ENCODE results near the gene LDB2. TPM values are rescaled to one million over a fixed set of nuclear protein-coding genes. Genes with fewer than 3 reads are reported as not detected.

Gene LDB2
- total RNA-seq, 2 experiments from 2014 or later: not detected

DNA sequence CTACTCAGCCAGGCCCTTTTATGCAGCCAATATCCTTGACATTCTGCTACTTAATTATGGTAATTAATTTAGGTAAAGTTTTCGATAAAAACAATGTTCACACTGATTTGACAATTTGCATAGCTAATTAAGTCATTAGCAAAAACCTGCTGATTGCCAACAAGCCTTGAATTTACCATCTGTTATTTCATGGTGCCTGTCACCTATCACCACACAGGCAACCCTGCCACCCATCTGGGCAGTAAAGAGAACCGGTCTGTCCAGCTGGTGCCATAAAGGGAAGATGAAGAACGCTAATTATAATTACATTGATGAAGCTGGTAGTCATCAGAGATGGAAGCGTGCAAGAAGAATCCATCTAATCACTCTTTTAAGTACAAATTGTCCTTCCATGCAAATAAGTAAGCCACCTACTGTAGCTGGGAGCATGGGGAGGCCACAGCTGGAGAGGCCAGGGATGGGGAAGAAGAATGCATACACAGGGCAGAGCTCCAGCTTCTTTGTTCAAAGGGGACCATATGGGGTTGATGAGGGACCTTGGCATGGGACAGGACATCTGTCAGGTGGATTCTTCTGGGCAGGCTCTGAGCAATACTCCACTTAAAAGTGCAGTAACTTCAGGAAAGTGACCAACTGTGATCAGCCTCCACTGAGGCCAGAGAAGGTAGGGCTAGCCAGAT, 394.9 kb downstream of the LDB2 start:
- Histone ChIP-seq H3K36me3 (ENCODE audit: insufficient read depth, low read length) (no peaks in the 10 kb centered on the region), H3K27ac (ENCODE audit: low read depth, low read length, poor library complexity, severe bottlenecking) (no peak overlapping the region), H3K4me2 (ENCODE audit: low read length) (no peak overlapping the region), H3K4me1 (ENCODE audit: insufficient read depth, low read length, poor library complexity, severe bottlenecking) (no peaks in the 10 kb centered on the region), H3K9me2 (ENCODE audit: insufficient read depth, low read length) (no peaks in the 10 kb centered on the region), H3K79me2 (ENCODE audit: insufficient read depth, low read depth, low read length) (no peaks in the 10 kb centered on the region), H4K20me1 (ENCODE audit: insufficient read depth, low read length) (no peaks in the 10 kb centered on the region), H2AFZ (ENCODE audit: low read length) (no peak overlapping the region), H3K9me3 (ENCODE audit: low read length) (no peaks in the 10 kb centered on the region), H3K4me3 (ENCODE audit: low read depth, low read length, poor library complexity, severe bottlenecking) (no peak overlapping the region)
- no peak for DNase-seq (ENCODE audit: low spot score)
- intact Hi-C loops (cut with micrococcal nuclease; ENCODE audit: unreplicated experiment): no loop called here
- BruUV-seq (replicated peaks): no TSS peak
- POLR2A ChIA-PET: no interaction called here
- TF ChIP-seq, protein P1, sequence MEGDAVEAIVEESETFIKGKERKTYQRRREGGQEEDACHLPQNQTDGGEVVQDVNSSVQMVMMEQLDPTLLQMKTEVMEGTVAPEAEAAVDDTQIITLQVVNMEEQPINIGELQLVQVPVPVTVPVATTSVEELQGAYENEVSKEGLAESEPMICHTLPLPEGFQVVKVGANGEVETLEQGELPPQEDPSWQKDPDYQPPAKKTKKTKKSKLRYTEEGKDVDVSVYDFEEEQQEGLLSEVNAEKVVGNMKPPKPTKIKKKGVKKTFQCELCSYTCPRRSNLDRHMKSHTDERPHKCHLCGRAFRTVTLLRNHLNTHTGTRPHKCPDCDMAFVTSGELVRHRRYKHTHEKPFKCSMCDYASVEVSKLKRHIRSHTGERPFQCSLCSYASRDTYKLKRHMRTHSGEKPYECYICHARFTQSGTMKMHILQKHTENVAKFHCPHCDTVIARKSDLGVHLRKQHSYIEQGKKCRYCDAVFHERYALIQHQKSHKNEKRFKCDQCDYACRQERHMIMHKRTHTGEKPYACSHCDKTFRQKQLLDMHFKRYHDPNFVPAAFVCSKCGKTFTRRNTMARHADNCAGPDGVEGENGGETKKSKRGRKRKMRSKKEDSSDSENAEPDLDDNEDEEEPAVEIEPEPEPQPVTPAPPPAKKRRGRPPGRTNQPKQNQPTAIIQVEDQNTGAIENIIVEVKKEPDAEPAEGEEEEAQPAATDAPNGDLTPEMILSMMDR (conservative IDR thresholded peaks at IDR 0.05; ENCODE audit: low read length): no peak
- no peak for TF ChIP-seq EZH2phosphoT487 (IDR thresholded peaks at IDR 0.05; ENCODE audit: borderline replicate concordance, low read depth, low read length)
- CTCF ChIA-PET (ENCODE audit: unreplicated experiment): no interaction called here

DNA sequence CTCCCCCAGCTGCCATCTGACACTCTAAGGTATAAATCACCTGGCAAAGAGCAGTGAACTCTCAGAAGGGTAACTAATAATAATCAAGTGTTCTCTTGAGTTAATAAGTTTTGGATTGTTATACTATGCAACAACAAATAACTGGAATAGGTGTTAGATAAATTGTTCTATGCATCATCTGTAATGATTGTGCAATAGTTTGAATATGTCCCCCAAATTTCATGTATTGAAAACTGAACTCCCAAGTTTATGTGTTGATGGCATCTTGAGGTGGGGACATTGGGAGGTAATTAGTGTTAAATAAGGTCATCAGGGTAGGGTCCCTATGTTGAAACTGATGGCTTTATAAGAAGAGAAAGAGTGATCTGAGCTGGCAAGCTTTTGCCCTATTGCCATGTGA, 399.5 kb downstream of the LDB2 start:
- H3K9me3 ChIP-seq (ENCODE audit: low read length): no peaks in the 10 kb centered on the region
- ChIA-PET CTCF (ENCODE audit: unreplicated experiment) (no interaction called here), POLR2A (no interaction called here)
- H3K36me3 ChIP-seq (ENCODE audit: insufficient read depth, low read length): no peaks in the 10 kb centered on the region
- no peaks in the 10 kb centered on the region for H3K9me2 ChIP-seq (ENCODE audit: insufficient read depth, low read length)
- no peak for DNase-seq (ENCODE audit: low spot score)
- no peak for TF ChIP-seq EZH2phosphoT487 (IDR thresholded peaks at IDR 0.05; ENCODE audit: borderline replicate concordance, low read depth, low read length)
- TF ChIP-seq, protein P1 (conservative IDR thresholded peaks at IDR 0.05; ENCODE audit: low read length): no peak
- no peaks in the 10 kb centered on the region for H4K20me1 ChIP-seq (ENCODE audit: insufficient read depth, low read length)
- H2AFZ ChIP-seq (ENCODE audit: low read length): no peak overlapping the region
- no peak overlapping the region for H3K4me3 ChIP-seq (ENCODE audit: low read depth, low read length, poor library complexity, severe bottlenecking)
- H3K4me2 ChIP-seq (ENCODE audit: low read length): no peak overlapping the region
- intact Hi-C loops (cut with micrococcal nuclease; ENCODE audit: unreplicated experiment): no loop called here
- H3K79me2 ChIP-seq (ENCODE audit: insufficient read depth, low read depth, low read length): no peaks in the 10 kb centered on the region
- BruUV-seq (replicated peaks): no TSS peak
- no peaks in the 10 kb centered on the region for H3K4me1 ChIP-seq (ENCODE audit: insufficient read depth, low read length, poor library complexity, severe bottlenecking)
- no peak overlapping the region for H3K27ac ChIP-seq (ENCODE audit: low read depth, low read length, poor library complexity, severe bottlenecking)

GRCh38 chr4:16496501-16496900, 401.9 kb downstream of the LDB2 start:
- no TSS peak for BruUV-seq (replicated peaks)
- H3K79me2 ChIP-seq (ENCODE audit: insufficient read depth, low read depth, low read length): no peaks in the 10 kb centered on the region
- intact Hi-C loops (cut with micrococcal nuclease; ENCODE audit: unreplicated experiment): no loop called here

More at GRCh38 chr4:16496501-16496900, 401.9 kb downstream of the LDB2 start:
- Histone ChIP-seq H3K4me2 (ENCODE audit: low read length) (no peak overlapping the region), H3K4me1 (ENCODE audit: insufficient read depth, low read length, poor library complexity, severe bottlenecking) (no peaks in the 10 kb centered on the region), H2AFZ (ENCODE audit: low read length) (no peak overlapping the region), H3K27ac (ENCODE audit: low read depth, low read length, poor library complexity, severe bottlenecking) (no peak overlapping the region), H3K36me3 (ENCODE audit: insufficient read depth, low read length) (no peaks in the 10 kb centered on the region), H3K9me3 (ENCODE audit: low read length) (no peaks in the 10 kb centered on the region), H3K4me3 (ENCODE audit: low read depth, low read length, poor library complexity, severe bottlenecking) (no peak overlapping the region), H3K9me2 (ENCODE audit: insufficient read depth, low read length) (no peaks in the 10 kb centered on the region), H4K20me1 (ENCODE audit: insufficient read depth, low read length) (no peaks in the 10 kb centered on the region)
- ChIA-PET CTCF (ENCODE audit: unreplicated experiment) (no interaction called here), POLR2A (no interaction called here)
- TF ChIP-seq EZH2phosphoT487 (IDR thresholded peaks at IDR 0.05; ENCODE audit: borderline replicate concordance, low read depth, low read length): no peak
- TF ChIP-seq, protein P1 (conservative IDR thresholded peaks at IDR 0.05; ENCODE audit: low read length): no peak
- no peak for DNase-seq (ENCODE audit: low spot score)
